GM13977 (cell line): ENCODE results near the gene SEMA5B.

ENCODE experiments used
- DNase-seq: peaks from one replicate; pipeline ENCODE4 v3.0.0; 2012; ENCODE audit warnings: low spot score
- in situ Hi-C: fragments of 300-500 bp; cut with MboI; formaldehyde crosslinking; loops from one replicate; pipeline ENCODE4 v1.12.0; 2022; ENCODE audit warnings: low sequenced_read_pairs, low pct_unique_long_range_greater_than_20kb, mixed read lengths, inconsistent platforms; ENCODE audit not compliant: unreplicated experiment
- TF ChIP-seq, protein P1 (sequence below): IDR thresholded peaks from 2 replicates; pipeline ENCODE4 v1.5.1; 2012; ENCODE audit warnings: mild to moderate bottlenecking, control low read depth; ENCODE audit not compliant: insufficient read depth; ENCODE audit errors: extremely low read depth, missing control alignments

Gene SEMA5B

DNA sequence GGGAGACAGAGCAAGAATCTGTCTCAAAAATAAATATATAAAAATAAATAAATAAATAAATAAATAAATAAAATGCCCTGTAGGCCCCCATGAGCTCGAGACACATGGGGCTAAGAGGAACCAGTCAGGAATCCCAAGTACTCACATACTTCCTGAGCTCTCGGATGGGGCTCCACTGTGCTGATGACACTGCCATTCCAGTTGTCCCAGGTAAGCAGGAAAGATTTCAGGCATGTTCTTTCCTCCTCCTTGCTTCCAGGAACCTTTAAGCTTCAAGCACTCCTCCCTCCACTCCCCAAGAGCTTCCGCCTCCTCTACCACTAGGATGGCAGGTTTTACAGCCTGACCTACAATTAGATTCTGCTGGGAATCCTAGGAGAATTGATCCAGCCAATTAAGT lies 119.3 kb downstream of the SEMA5B start:
- no peak for DNase-seq
- TF ChIP-seq, protein P1, sequence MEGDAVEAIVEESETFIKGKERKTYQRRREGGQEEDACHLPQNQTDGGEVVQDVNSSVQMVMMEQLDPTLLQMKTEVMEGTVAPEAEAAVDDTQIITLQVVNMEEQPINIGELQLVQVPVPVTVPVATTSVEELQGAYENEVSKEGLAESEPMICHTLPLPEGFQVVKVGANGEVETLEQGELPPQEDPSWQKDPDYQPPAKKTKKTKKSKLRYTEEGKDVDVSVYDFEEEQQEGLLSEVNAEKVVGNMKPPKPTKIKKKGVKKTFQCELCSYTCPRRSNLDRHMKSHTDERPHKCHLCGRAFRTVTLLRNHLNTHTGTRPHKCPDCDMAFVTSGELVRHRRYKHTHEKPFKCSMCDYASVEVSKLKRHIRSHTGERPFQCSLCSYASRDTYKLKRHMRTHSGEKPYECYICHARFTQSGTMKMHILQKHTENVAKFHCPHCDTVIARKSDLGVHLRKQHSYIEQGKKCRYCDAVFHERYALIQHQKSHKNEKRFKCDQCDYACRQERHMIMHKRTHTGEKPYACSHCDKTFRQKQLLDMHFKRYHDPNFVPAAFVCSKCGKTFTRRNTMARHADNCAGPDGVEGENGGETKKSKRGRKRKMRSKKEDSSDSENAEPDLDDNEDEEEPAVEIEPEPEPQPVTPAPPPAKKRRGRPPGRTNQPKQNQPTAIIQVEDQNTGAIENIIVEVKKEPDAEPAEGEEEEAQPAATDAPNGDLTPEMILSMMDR = no peak
- in situ Hi-C loops = no loop called here

DNA sequence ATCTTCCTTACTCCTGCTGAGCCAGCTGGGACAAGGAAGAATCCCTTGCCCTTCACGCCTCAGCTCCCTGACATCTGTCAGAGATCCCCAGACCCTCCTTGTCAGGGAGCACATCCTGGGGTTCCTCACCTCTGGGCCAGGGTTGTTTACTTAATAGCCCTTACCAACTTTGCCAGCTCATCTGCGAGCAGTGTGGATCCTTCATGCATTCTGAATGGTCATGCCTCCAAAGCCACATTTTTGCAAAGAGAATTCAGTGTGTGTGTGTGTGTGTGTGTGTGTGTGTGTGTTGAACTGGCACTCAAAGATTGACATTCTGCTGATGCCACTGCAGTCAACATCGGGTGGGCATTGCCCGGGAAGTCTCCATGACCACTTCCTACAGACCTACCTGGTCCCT lies 120.1 kb downstream of the SEMA5B start:
- in situ Hi-C loops = no loop called here
- TF ChIP-seq, protein P1 = no peak
- no peak for DNase-seq

DNA sequence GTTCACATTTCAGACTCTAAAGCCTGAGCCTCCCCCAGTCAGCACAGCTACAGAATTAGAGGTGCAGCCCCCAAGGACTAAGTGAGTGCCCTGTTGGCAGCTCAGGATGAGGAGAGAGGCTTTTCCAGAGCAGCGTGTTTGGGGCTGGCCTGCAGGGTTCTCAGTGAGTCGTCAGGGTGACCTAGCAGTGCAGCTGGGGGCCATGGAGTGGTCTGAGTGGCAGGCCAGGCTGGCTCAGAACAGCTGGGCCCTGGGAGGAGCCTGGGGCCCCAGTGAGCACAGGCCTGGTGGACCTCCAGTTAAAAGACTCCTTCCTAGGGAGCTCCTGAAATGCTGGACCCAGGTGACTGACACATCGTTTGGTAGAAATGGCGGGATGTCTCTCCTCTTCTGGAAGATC lies 124.4 kb downstream of the SEMA5B start:
- no peak for DNase-seq
- TF ChIP-seq, protein P1 = no peak
- in situ Hi-C loops = no loop called here

DNA sequence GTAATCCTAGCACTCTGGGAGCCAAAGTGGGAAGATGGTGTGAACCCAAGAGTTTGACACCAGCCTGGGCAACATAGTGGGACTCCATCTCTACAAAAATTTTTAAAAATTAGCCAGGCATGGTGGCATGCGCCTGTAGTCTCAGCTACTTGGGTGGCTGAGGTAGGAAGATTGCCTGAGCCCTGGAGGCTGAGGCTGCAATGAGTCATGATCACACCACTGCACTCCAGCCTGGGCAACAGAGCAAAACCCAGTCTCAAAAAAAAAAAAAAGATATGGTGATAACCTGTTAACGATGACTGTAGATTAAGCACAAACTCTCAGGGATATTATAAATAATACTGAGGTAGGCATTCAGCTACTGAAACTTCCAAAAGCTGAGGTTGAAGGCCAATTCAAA lies 125.2 kb downstream of the SEMA5B start:
- TF ChIP-seq, protein P1 = no peak
- no peak for DNase-seq
- in situ Hi-C loops = no loop called here

DNA sequence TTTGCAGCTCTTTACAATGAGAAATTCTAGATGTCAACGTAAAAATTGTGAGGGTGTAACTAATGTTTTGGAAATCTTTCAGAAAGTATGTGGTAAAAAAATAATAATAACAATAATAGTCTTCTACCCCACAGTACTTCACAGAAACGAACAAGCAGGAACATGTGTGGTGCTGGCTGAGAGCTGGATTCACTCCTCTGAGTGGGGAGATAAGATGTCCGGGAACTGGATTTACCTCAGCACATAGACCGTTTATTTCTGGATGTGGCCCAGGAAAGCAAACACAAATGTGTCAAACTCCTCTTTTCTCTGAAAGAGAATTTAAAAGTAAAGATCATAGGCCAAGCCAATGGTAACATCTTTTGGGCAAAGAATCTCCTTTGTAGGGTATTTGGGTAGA lies 129.3 kb downstream of the SEMA5B start:
- in situ Hi-C loops = no loop called here
- TF ChIP-seq, protein P1 = no peak
- DNase-seq = no peak

DNA sequence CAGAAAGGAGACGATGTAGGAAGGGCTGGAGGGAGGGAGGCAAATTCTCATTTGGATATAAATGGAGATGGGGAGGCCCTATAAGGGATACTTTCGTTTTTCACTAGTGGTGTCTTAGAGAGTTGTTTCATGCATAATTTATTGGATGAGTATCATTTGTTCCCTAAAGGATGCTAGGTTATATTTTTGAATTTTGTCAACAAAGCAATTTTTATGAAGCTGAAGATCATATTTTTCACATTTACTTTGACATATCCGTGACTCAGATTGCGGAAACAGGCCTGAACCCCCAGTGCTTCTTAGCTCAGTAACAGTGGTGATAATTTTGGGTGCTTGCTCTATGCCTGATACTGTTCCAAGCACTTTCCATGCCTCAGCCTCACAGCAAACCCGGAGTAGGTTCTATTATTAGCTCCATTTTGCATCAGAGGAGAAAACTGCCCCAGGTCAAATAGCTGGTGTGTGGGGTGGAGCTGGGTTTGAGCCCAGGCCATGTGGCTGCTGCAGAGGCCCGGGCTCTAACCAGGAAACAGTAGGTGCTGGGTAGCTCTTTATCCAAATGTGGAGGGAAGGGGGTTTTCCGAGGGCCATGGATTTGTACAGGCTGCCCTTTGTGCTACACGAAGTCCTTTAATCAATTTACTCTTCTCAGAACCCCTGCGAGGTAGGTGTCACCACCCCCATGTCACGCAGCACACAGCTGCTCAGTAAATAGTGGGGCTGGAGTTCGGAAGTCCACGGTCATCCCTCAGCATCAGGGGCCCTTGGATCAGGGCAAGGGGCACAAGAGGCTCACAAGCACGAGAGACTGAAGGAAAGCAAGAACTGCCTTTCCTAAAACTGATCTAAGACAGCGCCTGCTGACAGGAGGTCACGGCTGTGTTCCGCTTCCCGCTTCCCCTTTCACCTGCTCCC lies 133.6 kb downstream of the SEMA5B start:
- DNase-seq = no peak
- in situ Hi-C loops = no loop called here
- TF ChIP-seq, protein P1 = no peak
